ENCODE data around the gene SORL1. TPM values are rescaled to one million over a fixed set of nuclear protein-coding genes. Genes with fewer than 3 reads are reported as not detected.

SORL1 gene
- total RNA-seq, 1 experiment from 2014 or later = 68.3 TPM

- Histone ChIP-seq H3K18ac (ENCODE audit: insufficient read length, low read depth, low read length) (peak overlapping the region; percentile 27), H3K9me3 (ENCODE audit: control insufficient read depth, low read depth, low read length) (no peaks in the 10 kb centered on the region), H2BK20ac (ENCODE audit: low read depth, low read length, poor library complexity, severe bottlenecking) (no peak overlapping the region), H4K91ac (ENCODE audit: insufficient read length, low read depth, low read length) (no peak overlapping the region), H3K9ac (ENCODE audit: extremely low read depth, insufficient read length, low read length) (no peak overlapping the region), H3K4ac (ENCODE audit: low read depth, low read length) (no peak overlapping the region), H4K5ac (ENCODE audit: insufficient read length, low read depth, low read length) (peak overlapping the region; percentile 4), H3K27ac (ENCODE audit: insufficient read length, low read depth, low read length) (peak overlapping the region; percentile 71), H2BK12ac (ENCODE audit: insufficient read length, low read depth, low read length) (no peak overlapping the region), H4K20me1 (ENCODE audit: control insufficient read depth, insufficient read depth, insufficient read length) (no peaks in the 10 kb centered on the region), H2BK5ac (ENCODE audit: insufficient read length, low read length) (peak overlapping the region; percentile 1), H3K23ac (ENCODE audit: insufficient read length, low read depth, low read length) (peak overlapping the region; percentile 5), H2BK120ac (ENCODE audit: low read depth, low read length, poor library complexity, severe bottlenecking) (no peak overlapping the region), H2AFZ (ENCODE audit: low read length) (no peak overlapping the region), H3K56ac (ENCODE audit: insufficient read length, low read depth, low read length) (no peak overlapping the region), H3K23me2 (ENCODE audit: insufficient read length, low read depth, low read length, poor library complexity, severe bottlenecking) (no peaks in the 10 kb centered on the region), H3K79me2 (ENCODE audit: insufficient read depth, low read length) (no peaks in the 10 kb centered on the region), H3K4me2 (ENCODE audit: insufficient read depth, insufficient read length, low read length) (peak overlapping the region; percentile 20), H3K14ac (ENCODE audit: insufficient read depth, low read length) (no peak overlapping the region; the same call in 1 of the 2 replicates), H3K27me3 (ENCODE audit: insufficient read depth, low read length) (no peaks in the 10 kb centered on the region), H3K4me1 (ENCODE audit: insufficient read depth, low read length) (peaks cover 28% of the 10 kb centered on the region), H3T11ph (ENCODE audit: low read length) (no peak overlapping the region), H3K79me1 (ENCODE audit: insufficient read depth, low read depth, low read length, poor library complexity, severe bottlenecking) (no peaks in the 10 kb centered on the region), H2AK5ac (ENCODE audit: insufficient read length, low read length) (no peak overlapping the region), H4K8ac (replicated peaks; ENCODE audit: insufficient read length, low read depth, low read length) (no peak overlapping the region), H2BK15ac (ENCODE audit: low read depth, low read length) (no peak overlapping the region)
- no CpG with 5 or more reads among the region's 18 CpGs for WGBS (ENCODE audit: extremely low coverage, insufficient read length, low lambda C conversion rate)
- TF ChIP-seq, protein P1, sequence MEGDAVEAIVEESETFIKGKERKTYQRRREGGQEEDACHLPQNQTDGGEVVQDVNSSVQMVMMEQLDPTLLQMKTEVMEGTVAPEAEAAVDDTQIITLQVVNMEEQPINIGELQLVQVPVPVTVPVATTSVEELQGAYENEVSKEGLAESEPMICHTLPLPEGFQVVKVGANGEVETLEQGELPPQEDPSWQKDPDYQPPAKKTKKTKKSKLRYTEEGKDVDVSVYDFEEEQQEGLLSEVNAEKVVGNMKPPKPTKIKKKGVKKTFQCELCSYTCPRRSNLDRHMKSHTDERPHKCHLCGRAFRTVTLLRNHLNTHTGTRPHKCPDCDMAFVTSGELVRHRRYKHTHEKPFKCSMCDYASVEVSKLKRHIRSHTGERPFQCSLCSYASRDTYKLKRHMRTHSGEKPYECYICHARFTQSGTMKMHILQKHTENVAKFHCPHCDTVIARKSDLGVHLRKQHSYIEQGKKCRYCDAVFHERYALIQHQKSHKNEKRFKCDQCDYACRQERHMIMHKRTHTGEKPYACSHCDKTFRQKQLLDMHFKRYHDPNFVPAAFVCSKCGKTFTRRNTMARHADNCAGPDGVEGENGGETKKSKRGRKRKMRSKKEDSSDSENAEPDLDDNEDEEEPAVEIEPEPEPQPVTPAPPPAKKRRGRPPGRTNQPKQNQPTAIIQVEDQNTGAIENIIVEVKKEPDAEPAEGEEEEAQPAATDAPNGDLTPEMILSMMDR (conservative IDR thresholded peaks at IDR 0.05) = no peak
- Mint-ChIP-seq H3K36me3 (ENCODE audit: insufficient read depth in 1 of 3, low read depth in 3 of 3) (peaks cover 9 to 25% (median 18%) of the 10 kb centered on the region in 3 experiments), H3K9me3 (no peaks in the 10 kb centered on the region), H3K27me3 (ENCODE audit: low read depth) (no peaks in the 10 kb centered on the region), H3K27ac (peak overlapping the region; percentile 85 to 97 (median 96)), H3K4me3 (peak overlapping the region; percentile 28 to 68; a peak in 4 of 5 replicates), H3K4me1 (peaks cover 59 to 70% of the 10 kb centered on the region in 2 experiments)
- no peak for DNase-seq
Measured at GRCh38 chr11:121478226-121478894, 26.2 kb downstream of the SORL1 start.

Data from H9 (cell line).